BLaER1 treated with 17β-estradiol and CSF1 and Interleukin-3, amounts not matched to agents 10 nM and 100 nM (cell line): ENCODE measurements around the gene PTH2R.
"Not testable (repeated sequence)": the region's sequence is repeated elsewhere in the genome, so short reads cannot be mapped to it uniquely, and the experiment has no call there.

Experiments
- H3K27ac ChIP-seq, 11 experiments: shearing (Covaris generic); formaldehyde crosslinking; 2 replicates each; pipeline ENCODE4 v1.8.1; 2022
- H3K27me3 ChIP-seq, 11 experiments: shearing (Covaris generic); formaldehyde crosslinking; 2 replicates each; pipeline ENCODE4 v1.8.1; 2022
- H3K36me3 ChIP-seq, 11 experiments: shearing (Covaris generic); formaldehyde crosslinking; 2 replicates each; pipeline ENCODE4 v1.8.1; 2022
- H3K4me1 ChIP-seq, 10 experiments: shearing (Covaris generic); formaldehyde crosslinking; 2 replicates each; pipeline ENCODE4 v1.8.1; 2022
- H3K4me2 ChIP-seq, 11 experiments: shearing (Covaris generic); formaldehyde crosslinking; 2 replicates each; pipeline ENCODE4 v1.8.1; 2022
- H3K4me3 ChIP-seq, 10 experiments: shearing (Covaris generic); formaldehyde crosslinking; 2 replicates each; pipeline ENCODE4 v1.8.1; 2022
- H3K9ac ChIP-seq, 11 experiments: shearing (Covaris generic); formaldehyde crosslinking; 2 replicates each; pipeline ENCODE4 v1.8.1; 2022
- H3K9me3 ChIP-seq, 11 experiments: shearing (Covaris generic); formaldehyde crosslinking; replicated peaks in 1 of 11; 2 replicates each; pipeline ENCODE4 v1.8.1; 2022
- H4K20me1 ChIP-seq, 11 experiments: shearing (Covaris generic); formaldehyde crosslinking; 2 replicates each; pipeline ENCODE4 v1.8.1; 2022
- Cebpa-rat ChIP-seq, 11 experiments: shearing (Covaris generic); IDR thresholded peaks; 2 replicates each; pipeline ENCODE4 v1.8.1; 2022

Gene PTH2R

DNA sequence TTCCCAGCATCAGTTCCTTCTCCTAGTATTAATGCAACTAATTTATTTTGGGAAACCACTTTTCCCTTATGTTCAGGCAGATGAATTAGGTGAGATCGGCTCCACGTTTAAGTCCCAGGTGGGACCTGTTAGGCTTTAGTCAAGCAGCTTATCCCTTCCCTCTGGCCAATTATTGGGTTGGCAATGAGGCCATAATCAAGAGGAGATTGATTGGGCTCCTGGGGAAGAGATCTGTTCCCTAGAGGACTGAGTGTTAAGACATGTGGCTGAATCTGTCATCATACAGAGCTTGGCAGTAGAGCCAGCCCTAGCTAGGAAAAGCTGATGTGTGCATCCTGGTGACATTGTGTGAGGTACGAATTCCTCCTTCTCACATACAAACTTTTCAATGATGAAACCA is 104.4 kb downstream of the PTH2R start:
- H3K9me3 ChIP-seq = peaks cover 13 to 30% (median 15%) of the 10 kb centered on the region in 11 experiments
- no peak overlapping the region for H3K9ac ChIP-seq
- no peak overlapping the region for H3K4me2 ChIP-seq
- H3K4me1 ChIP-seq = no peaks in the 10 kb centered on the region
- H3K27me3 ChIP-seq = no peaks in the 10 kb centered on the region
- no peaks in the 10 kb centered on the region; a peak in 1 of 22 replicates for H3K36me3 ChIP-seq
- no peaks in the 10 kb centered on the region for H4K20me1 ChIP-seq
- no peak overlapping the region for H3K27ac ChIP-seq
- TF ChIP-seq Cebpa-rat (IDR thresholded peaks at IDR 0.05) = no peak
- no peak overlapping the region for H3K4me3 ChIP-seq

DNA sequence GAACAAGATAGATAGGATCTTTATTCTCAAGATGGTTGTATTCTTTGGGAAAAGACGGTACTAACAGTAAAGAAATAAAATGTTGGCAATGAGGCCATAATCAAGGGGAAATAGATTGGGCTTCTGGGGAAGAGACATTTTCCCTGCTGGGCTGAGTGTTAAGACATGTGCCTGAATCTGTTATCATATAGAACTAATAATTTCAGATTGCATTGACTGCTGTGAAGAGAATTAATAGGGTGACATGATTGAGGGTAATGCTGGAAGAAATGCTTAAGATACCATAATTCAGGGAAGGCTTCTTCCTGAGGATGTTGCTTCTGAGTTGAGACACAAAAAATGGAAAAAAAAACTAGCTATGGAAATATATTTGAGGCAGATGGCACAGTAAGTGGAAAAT is 105.0 kb downstream of the PTH2R start:
- no peak overlapping the region for H3K9ac ChIP-seq
- H4K20me1 ChIP-seq = no peaks in the 10 kb centered on the region
- H3K4me3 ChIP-seq = no peak overlapping the region
- H3K9me3 ChIP-seq = peaks cover 14 to 29% (median 18%) of the 10 kb centered on the region in 11 experiments
- TF ChIP-seq Cebpa-rat (IDR thresholded peaks at IDR 0.05) = no peak
- no peak overlapping the region for H3K4me2 ChIP-seq
- no peak overlapping the region for H3K27ac ChIP-seq
- H3K27me3 ChIP-seq = no peaks in the 10 kb centered on the region
- no peaks in the 10 kb centered on the region for H3K4me1 ChIP-seq
- H3K36me3 ChIP-seq = no peaks in the 10 kb centered on the region; a peak in 1 of 22 replicates

DNA sequence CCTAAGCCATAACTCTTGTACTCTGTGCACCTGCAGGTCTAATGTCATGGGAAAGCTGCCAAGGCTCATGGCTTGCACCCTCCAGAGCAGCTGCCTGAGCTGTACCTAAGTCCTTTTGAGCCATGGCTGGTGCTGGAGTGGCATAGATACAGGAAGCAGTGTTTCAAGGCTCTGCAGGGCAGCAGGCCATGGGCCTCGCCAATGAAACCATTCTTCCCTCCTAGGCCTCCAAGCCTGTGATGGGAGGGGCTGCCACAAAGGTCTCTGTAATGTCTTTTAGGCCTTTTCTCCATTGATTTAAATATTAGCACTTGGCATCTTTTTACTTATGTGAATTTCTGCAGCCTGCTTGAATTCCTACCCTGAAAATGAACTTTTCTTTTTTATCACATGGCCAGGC is 108.5 kb downstream of the PTH2R start:
- H3K36me3 ChIP-seq = no peaks in the 10 kb centered on the region; a peak in 1 of 22 replicates
- H3K9ac ChIP-seq = no peak overlapping the region
- H3K4me1 ChIP-seq = no peaks in the 10 kb centered on the region
- no peaks in the 10 kb centered on the region for H4K20me1 ChIP-seq
- TF ChIP-seq Cebpa-rat (IDR thresholded peaks at IDR 0.05) = no peak
- no peak overlapping the region for H3K4me3 ChIP-seq
- H3K9me3 ChIP-seq = peaks cover 14 to 23% (median 18%) of the 10 kb centered on the region in 11 experiments
- no peaks in the 10 kb centered on the region for H3K27me3 ChIP-seq
- H3K27ac ChIP-seq = no peak overlapping the region
- H3K4me2 ChIP-seq = no peak overlapping the region

DNA sequence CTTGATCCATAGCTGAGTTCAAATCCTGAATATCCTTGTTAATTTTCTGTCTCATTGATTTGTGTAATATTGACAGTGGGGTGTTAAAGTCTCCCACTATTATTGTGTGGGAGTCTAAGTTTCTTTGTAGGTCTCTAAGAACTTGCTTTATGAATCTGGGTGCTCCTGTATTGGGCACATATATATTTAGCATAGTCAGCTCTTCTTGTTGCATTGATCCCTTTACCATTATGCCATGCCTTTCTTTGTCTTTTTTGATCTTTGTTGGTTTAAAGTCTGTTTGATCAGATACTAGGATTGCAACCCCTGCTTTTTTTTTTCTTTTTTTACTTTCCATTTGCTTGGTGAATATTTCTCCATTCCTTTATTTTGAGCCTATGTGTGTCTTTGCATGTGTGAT is 116.5 kb downstream of the PTH2R start:
- not testable (repeated sequence) for H3K36me3 ChIP-seq, H3K4me1 ChIP-seq, H3K27me3 ChIP-seq, H3K27ac ChIP-seq, H3K9ac ChIP-seq, H3K4me2 ChIP-seq, H3K4me3 ChIP-seq, H4K20me1 ChIP-seq
- peaks cover 0 to 20% (median 5%) of the 10 kb centered on the region in 11 experiments; a peak in 5 of 22 replicates for H3K9me3 ChIP-seq

DNA sequence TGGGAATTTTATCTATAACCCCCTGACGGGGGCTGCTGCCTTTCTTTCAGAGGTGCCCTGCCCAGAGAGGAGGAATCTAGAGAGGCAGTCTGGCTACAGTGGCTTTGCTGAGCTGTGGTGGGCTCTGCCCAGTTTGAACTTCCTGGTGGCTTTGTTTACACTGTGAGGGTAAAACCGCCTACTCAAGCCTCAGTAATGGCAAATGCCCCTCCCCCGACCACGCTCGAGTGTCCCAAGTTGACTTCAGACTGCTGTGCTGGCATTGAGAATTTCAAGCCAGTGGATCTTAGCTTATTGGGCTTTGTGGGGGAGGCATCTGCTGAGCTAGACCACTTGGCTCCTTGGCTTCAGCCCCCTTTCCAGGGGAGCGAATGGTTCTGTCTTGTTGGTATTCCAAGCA is 118.6 kb downstream of the PTH2R start:
- H3K4me3 ChIP-seq, H3K4me1 ChIP-seq, H3K27me3 ChIP-seq, H3K9ac ChIP-seq, H3K36me3 ChIP-seq, H3K4me2 ChIP-seq, H4K20me1 ChIP-seq, H3K27ac ChIP-seq: not testable (repeated sequence)
- H3K9me3 ChIP-seq = peaks cover 4 to 31% (median 13%) of the 10 kb centered on the region in 11 experiments; a peak in 20 of 22 replicates

DNA sequence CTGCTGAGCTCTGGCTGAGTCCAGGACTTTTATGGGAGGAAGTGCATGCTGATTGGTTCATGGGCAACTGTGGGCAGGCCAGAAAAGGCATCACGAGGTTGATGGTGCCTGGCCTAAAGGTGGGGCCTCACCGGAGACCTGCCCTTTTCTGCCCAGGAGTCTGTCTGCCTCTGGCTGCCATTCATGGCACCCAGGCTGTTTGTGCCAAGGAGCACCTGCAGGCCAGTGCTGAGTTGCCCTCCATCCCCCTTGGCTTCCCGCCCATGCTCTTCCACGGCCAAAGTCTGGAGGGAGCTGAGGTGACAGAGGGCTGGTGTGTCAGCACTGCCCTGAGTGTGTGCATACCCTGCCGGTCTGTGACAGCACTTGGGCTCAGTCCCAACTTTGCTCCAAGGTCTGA is 123.2 kb downstream of the PTH2R start:
- Histone ChIP-seq H3K27me3 (no peaks in the 10 kb centered on the region), H3K4me3 (no peak overlapping the region), H3K9ac (no peak overlapping the region), H3K9me3 (peaks cover 0 to 17% (median 12%) of the 10 kb centered on the region in 11 experiments; a peak in 18 of 22 replicates), H3K4me1 (peaks cover 0 to 9% (median 0%) of the 10 kb centered on the region in 10 experiments; a peak in 1 of 20 replicates), H3K4me2 (no peak overlapping the region), H4K20me1 (no peaks in the 10 kb centered on the region), H3K27ac (no peak overlapping the region), H3K36me3 (no peaks in the 10 kb centered on the region)
- no peak for TF ChIP-seq Cebpa-rat (IDR thresholded peaks at IDR 0.05)

DNA sequence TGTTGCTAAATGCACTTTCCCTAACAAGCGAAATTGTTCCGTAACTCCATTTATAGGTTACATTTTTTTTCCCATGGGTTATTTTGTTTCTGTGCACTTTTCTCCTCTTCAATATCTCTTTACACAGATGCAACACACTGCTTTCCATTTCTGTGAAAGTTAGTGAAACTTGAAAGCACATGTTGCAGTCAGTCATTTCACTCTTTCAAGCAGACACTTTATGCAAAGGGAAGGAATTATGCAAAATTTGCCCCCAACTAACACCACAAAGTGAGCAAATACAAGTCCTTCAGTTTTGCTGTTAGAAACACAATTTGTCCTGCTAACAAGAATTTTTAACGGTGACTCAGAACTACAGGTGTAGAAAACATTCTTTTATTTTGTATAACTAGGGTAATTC is 124.8 kb downstream of the PTH2R start:
- H3K4me2 ChIP-seq = no peak overlapping the region
- peaks cover 0 to 9% (median 0%) of the 10 kb centered on the region in 10 experiments; a peak in 1 of 20 replicates for H3K4me1 ChIP-seq
- no peaks in the 10 kb centered on the region for H3K36me3 ChIP-seq
- no peak overlapping the region for H3K27ac ChIP-seq
- H4K20me1 ChIP-seq = no peaks in the 10 kb centered on the region
- peaks cover 11 to 27% (median 24%) of the 10 kb centered on the region in 11 experiments; a peak in 21 of 22 replicates for H3K9me3 ChIP-seq
- H3K27me3 ChIP-seq = no peaks in the 10 kb centered on the region
- no peak overlapping the region for H3K9ac ChIP-seq
- no peak for TF ChIP-seq Cebpa-rat (IDR thresholded peaks at IDR 0.05)
- H3K4me3 ChIP-seq = no peak overlapping the region

DNA sequence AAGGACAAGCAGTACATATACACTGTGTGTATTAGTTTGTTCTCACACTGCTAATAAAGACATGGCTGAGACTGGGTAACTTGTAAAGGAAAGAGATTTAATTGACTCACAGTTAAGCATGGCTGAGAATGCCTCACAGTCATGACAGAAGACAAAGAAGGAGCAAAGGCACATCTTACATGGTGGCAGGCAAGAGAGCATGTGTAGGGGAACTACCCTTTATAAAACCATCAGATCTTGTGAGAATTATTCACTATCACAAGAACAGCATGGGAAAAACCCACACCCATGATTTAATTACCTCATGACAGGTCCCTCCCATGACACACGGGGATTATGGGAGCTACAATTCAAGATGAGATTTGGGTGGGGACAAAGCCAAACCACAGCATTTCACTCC is 129.0 kb downstream of the PTH2R start:
- not testable (repeated sequence) for H4K20me1 ChIP-seq, H3K9ac ChIP-seq, H3K4me3 ChIP-seq, H3K27ac ChIP-seq, H3K4me2 ChIP-seq, H3K27me3 ChIP-seq, H3K4me1 ChIP-seq, H3K36me3 ChIP-seq
- peaks cover 15 to 20% (median 17%) of the 10 kb centered on the region in 11 experiments; a peak in 21 of 22 replicates for H3K9me3 ChIP-seq

DNA sequence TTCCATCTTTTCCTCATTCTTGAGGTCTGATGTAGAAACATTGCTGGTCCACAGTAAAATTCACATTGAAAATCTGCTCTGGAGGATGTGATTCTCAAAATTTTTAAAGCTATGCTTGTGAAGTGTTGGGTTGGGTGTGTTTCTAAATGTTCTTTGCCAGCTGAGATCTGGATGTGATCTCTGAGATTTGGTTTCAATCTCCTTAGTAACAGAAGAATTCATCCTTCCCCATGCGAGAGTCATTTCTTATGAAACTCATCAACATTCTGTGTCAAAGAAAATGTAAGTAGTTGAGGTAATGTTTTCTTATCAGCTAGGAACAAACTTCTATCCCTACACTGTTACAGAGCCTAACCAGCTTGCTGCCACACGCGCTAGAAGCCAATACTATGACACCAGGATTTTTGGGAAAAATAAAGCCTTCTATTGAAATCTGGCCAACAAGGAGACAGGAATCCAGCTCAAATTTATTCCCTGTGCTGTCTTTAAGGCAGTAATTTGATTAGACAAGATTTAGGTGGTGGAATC is 134.9 kb downstream of the PTH2R start:
- no peak overlapping the region for H3K9ac ChIP-seq

DNA sequence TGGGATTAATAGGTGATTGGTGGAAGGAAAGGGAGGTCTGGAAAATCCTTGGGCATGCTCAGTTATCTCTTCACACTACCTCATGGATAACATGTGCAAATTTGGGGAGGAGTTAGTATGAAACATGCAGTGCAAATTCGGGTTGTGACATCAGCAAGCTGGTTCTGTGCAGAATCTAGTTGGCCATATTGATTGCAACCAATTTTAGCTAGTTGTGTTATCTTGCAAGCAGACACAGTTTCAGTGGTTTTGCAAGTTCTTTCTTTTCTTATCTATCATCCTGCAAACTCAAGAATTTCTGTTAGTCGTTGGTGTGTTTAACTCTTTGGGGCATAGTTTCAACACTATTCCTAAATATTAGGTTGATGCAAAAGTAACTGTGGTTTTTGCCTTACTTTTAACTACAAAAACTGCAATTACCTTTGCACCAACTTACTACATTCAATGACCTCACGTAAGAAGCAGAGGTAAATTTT is 135.4 kb downstream of the PTH2R start:
- no peak overlapping the region for H3K9ac ChIP-seq
- TF ChIP-seq Cebpa-rat (IDR thresholded peaks at IDR 0.05) = no peak
- H3K4me1 ChIP-seq = no peaks in the 10 kb centered on the region
- no peaks in the 10 kb centered on the region for H3K27me3 ChIP-seq
- H3K4me3 ChIP-seq = no peak overlapping the region
- H4K20me1 ChIP-seq = no peaks in the 10 kb centered on the region
- H3K27ac ChIP-seq = no peak overlapping the region
- peaks cover 0 to 1% (median 0%) of the 10 kb centered on the region in 11 experiments; a peak in 3 of 22 replicates for H3K9me3 ChIP-seq
- H3K4me2 ChIP-seq = no peak overlapping the region
- no peaks in the 10 kb centered on the region for H3K36me3 ChIP-seq

More for the DNA sequence above, 134.9 kb downstream of the PTH2R start:
- no peaks in the 10 kb centered on the region for H3K27me3 ChIP-seq
- no peaks in the 10 kb centered on the region for H3K36me3 ChIP-seq
- no peak overlapping the region for H3K4me3 ChIP-seq
- H3K27ac ChIP-seq = no peak overlapping the region
- no peak overlapping the region for H3K4me2 ChIP-seq
- no peaks in the 10 kb centered on the region for H4K20me1 ChIP-seq
- TF ChIP-seq Cebpa-rat (IDR thresholded peaks at IDR 0.05) = no peak
- peaks cover 2 to 6% (median 3%) of the 10 kb centered on the region in 11 experiments; a peak in 21 of 22 replicates for H3K9me3 ChIP-seq
- H3K4me1 ChIP-seq = no peaks in the 10 kb centered on the region
